Ishikawa (cell line): ENCODE data around the gene C21orf58.

Experiments used
- CEBPB ChIP-seq: IDR thresholded peaks from 2 replicates; pipeline ENCODE4 v1.6.1; 2012
- CREB1 ChIP-seq: IDR thresholded peaks from 2 replicates; pipeline ENCODE4 v1.6.1; 2012; ENCODE audit warnings: low read depth
- EGR1 ChIP-seq: IDR thresholded peaks from 2 replicates; pipeline ENCODE4 v1.6.1; 2012
- EP300 ChIP-seq: IDR thresholded peaks from 2 replicates; pipeline ENCODE4 v1.6.1; 2012; ENCODE audit warnings: borderline replicate concordance
- FOXM1 ChIP-seq: IDR thresholded peaks from 2 replicates; pipeline ENCODE4 v1.6.1; 2012; ENCODE audit warnings: low read depth, borderline replicate concordance
- NFIC ChIP-seq: IDR thresholded peaks from 2 replicates; pipeline ENCODE4 v1.6.1; 2012
- RAD21 ChIP-seq: IDR thresholded peaks from 2 replicates; pipeline ENCODE4 v1.6.1; 2012; ENCODE audit warnings: low read depth
- TAF1 ChIP-seq: IDR thresholded peaks from 2 replicates; pipeline ENCODE4 v1.6.1; 2012; ENCODE audit warnings: low read depth, mild to moderate bottlenecking
- TCF12 ChIP-seq: IDR thresholded peaks from 2 replicates; pipeline ENCODE4 v1.6.1; 2012; ENCODE audit warnings: low read depth
- TEAD4 ChIP-seq: IDR thresholded peaks from 2 replicates; pipeline ENCODE4 v1.6.1; 2012
- YY1 ChIP-seq: IDR thresholded peaks from 2 replicates; pipeline ENCODE4 v1.6.1; 2012; ENCODE audit warnings: low read depth
- TF ChIP-seq, protein P1 (sequence below): IDR thresholded peaks from 2 replicates; pipeline ENCODE4 v1.6.1; 2012; ENCODE audit warnings: low read depth, mild to moderate bottlenecking
- TF ChIP-seq, protein P2 (sequence below): IDR thresholded peaks from 2 replicates; pipeline ENCODE4 v1.6.1; 2012
- TF ChIP-seq, protein P3 (sequence below): IDR thresholded peaks from 2 replicates; pipeline ENCODE4 v1.6.1; 2012

Gene C21orf58

DNA sequence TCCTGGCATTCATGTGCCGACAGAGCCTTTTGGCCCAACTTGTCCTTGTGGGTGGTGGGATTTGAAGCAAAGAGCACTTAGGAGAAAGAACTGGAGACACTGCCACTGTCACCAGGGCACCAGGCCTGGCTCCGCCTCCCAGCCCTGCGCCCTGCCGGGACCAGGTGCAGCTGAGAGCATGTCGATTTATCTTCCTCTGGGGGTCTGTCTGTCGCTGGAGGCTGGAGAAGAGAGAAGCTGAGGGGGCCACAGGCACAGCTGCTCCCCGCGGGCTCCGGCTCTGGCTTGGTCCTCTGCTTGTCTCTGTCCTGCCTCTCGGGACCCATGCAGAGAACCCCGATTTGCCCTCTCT lies 28.5 kb upstream of the C21orf58 start:
- TF ChIP-seq, protein P1, sequence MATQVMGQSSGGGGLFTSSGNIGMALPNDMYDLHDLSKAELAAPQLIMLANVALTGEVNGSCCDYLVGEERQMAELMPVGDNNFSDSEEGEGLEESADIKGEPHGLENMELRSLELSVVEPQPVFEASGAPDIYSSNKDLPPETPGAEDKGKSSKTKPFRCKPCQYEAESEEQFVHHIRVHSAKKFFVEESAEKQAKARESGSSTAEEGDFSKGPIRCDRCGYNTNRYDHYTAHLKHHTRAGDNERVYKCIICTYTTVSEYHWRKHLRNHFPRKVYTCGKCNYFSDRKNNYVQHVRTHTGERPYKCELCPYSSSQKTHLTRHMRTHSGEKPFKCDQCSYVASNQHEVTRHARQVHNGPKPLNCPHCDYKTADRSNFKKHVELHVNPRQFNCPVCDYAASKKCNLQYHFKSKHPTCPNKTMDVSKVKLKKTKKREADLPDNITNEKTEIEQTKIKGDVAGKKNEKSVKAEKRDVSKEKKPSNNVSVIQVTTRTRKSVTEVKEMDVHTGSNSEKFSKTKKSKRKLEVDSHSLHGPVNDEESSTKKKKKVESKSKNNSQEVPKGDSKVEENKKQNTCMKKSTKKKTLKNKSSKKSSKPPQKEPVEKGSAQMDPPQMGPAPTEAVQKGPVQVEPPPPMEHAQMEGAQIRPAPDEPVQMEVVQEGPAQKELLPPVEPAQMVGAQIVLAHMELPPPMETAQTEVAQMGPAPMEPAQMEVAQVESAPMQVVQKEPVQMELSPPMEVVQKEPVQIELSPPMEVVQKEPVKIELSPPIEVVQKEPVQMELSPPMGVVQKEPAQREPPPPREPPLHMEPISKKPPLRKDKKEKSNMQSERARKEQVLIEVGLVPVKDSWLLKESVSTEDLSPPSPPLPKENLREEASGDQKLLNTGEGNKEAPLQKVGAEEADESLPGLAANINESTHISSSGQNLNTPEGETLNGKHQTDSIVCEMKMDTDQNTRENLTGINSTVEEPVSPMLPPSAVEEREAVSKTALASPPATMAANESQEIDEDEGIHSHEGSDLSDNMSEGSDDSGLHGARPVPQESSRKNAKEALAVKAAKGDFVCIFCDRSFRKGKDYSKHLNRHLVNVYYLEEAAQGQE, result no peak
- no peak for TF ChIP-seq TCF12
- TF ChIP-seq, protein P2, sequence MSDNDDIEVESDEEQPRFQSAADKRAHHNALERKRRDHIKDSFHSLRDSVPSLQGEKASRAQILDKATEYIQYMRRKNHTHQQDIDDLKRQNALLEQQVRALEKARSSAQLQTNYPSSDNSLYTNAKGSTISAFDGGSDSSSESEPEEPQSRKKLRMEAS, result no peak
- no peak for TF ChIP-seq TEAD4

DNA sequence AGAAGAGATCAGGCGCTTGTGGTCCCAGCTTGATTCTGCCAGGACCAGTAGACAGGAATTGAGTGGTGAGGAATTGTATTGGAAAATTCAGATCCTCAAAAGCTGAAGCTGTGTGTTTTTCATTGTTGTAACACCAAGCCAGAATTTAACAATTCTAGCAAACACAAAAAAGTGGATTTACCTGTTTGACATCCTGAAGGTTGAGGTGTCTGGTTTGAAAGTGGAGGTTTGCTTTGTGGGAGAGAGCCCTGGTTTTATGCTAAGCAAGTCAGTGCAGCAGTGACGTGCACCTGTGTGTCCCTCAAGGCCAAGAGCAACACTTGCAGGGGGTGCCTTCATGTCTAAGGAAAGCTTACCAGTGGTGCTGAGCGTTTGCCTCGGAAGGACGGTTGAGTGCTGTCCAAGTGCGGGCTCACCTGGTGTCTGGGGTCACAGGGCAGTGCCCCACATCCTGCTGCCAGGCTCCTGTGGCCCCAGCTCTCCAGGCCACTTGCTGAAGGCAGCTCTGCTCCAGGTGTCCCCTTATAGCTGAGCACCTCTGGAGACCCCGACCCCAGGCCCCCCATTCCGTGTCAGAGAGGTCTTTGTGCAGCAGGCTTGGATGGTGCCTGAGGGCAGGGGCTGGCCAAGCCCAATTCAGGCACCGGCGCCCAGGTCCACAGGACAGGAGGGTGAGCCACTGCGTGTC lies 27.9 kb upstream of the C21orf58 start:
- no peak for TF ChIP-seq TCF12
- TF ChIP-seq CEBPB, result no peak
- no peak for TF ChIP-seq TEAD4
- TF ChIP-seq, protein P2, result no peak
- TF ChIP-seq, protein P1, result no peak
- TF ChIP-seq YY1, result no peak
- TF ChIP-seq EP300, result no peak
- TF ChIP-seq, protein P3, sequence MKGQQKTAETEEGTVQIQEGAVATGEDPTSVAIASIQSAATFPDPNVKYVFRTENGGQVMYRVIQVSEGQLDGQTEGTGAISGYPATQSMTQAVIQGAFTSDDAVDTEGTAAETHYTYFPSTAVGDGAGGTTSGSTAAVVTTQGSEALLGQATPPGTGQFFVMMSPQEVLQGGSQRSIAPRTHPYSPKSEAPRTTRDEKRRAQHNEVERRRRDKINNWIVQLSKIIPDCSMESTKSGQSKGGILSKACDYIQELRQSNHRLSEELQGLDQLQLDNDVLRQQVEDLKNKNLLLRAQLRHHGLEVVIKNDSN, result no peak

DNA sequence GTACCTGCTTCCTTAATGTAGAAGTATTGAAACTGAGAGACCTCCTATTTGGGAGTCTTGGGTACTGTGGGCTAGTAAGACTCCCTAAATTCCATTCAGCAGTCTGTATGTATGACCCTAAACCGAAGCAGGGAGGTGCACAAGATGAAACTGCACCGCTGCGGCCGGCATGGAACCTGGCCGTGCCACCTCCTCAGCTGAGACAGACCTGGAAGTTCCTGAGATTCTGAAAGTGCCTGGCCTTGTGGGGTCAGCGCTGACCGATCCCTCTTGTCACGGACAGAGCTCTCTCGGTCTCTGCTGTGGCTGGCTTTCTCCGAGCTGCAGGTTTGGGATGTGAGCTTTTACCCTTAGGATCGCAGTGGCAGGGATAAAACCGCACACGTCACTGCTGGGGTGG lies 27.3 kb upstream of the C21orf58 start:
- TF ChIP-seq CREB1, result no peak
- TF ChIP-seq TCF12, result no peak
- no peak for TF ChIP-seq FOXM1
- no peak for TF ChIP-seq NFIC
- TF ChIP-seq, protein P3, result no peak
- TF ChIP-seq EGR1, result no peak
- no peak for TF ChIP-seq RAD21
- TF ChIP-seq YY1, result no peak
- TF ChIP-seq, protein P2, result no peak
- TF ChIP-seq, protein P1, result no peak
- no peak for TF ChIP-seq CEBPB
- TF ChIP-seq TAF1, result no peak
- TF ChIP-seq TEAD4, result no peak

DNA sequence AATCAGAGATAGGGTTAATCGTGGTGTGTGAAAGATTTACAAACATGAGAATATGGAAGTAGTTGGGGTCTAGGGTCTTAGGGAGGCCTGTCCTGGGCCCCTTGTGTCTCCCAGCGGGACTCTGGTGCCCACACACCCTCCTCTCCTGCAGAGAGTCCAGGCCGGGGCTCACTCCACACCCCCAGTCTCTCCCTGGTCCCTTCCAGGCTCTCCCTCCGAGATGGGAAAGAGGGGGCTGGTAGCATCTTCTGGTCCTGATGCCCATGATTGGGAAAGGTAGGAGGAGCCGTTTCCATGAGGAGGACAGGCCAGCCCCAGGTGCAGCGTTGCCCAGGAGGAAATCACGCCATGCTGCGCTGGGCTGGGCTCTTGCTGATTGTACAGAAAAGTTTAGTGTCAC lies 26.9 kb upstream of the C21orf58 start:
- no peak for TF ChIP-seq TCF12
- TF ChIP-seq CEBPB, result no peak
- TF ChIP-seq, protein P2, result no peak
- TF ChIP-seq, protein P1, result no peak
- no peak for TF ChIP-seq EP300
- TF ChIP-seq RAD21, result no peak
- TF ChIP-seq FOXM1, result no peak
- no peak for TF ChIP-seq EGR1
- TF ChIP-seq TEAD4, result no peak
